Panc1 (cell line): ENCODE data around the gene WDR27. TPM values are rescaled to one million over a fixed set of nuclear protein-coding genes. Genes with fewer than 3 reads are reported as not detected.
A peak's percentile ranks its signal among the peaks of the same experiment; 100 is the strongest.

Experiments
- ATAC-seq: fragments of 200-7000 bp; cut with Tn5 transposase; 2 replicates; pipeline ENCODE4 v1.9.1; 2020; ENCODE audit warnings: mild to moderate bottlenecking, moderate library complexity
- BruUV-seq: library from RNA; stranded (reverse); fragments of 400-500 nt; replicated peaks from 2 replicates; lab custom pipeline; 2021; lab: Mats Ljungman, UMichigan
- CTCF ChIA-PET: fragments of 300-600 bp; sonication (Branson Sonifier 250); formaldehyde crosslinking; loops from one replicate; lab custom pipeline; 2022; ENCODE audit warnings: antibody characterized with exemption; lab: Charles Lee
- POLR2A ChIA-PET: fragments of 300-600 bp; sonication (Branson Sonifier 250); formaldehyde crosslinking; loops from one replicate; lab custom pipeline; 2022; ENCODE audit warnings: antibody characterized with exemption; lab: Charles Lee
- DNase-seq: peaks from one replicate; pipeline ENCODE4 v3.0.0-alpha.2; 2010; ENCODE audit warnings: low read depth, low spot score
- H3K27ac ChIP-seq: 2 replicates; pipeline ENCODE4 v1.5.1; 2011; ENCODE audit warnings: mild to moderate bottlenecking, low read length, inconsistent platforms
- H3K27me3 ChIP-seq: fragments of 200-500 bp; sonication (Bioruptor generic); 2 replicates; pipeline ENCODE4 v1.6.0; 2014; ENCODE audit warnings: low read length, inconsistent platforms; ENCODE audit not compliant: control insufficient read depth, insufficient read depth
- H3K36me3 ChIP-seq: fragments of 200-500 bp; sonication (Bioruptor generic); 2 replicates; pipeline ENCODE4 v1.5.1; 2014; ENCODE audit warnings: inconsistent platforms, mild to moderate bottlenecking, low read length, moderate library complexity; ENCODE audit not compliant: control insufficient read depth, insufficient read depth
- H3K4me1 ChIP-seq: 2 replicates; pipeline ENCODE4 v1.5.1; 2011; ENCODE audit warnings: inconsistent platforms, mild to moderate bottlenecking, low read length, moderate library complexity; ENCODE audit not compliant: control insufficient read depth, insufficient read depth
- H3K4me3 ChIP-seq, 2 experiments: 2 replicates each; pipeline ENCODE4 v1.5.1; 2011 to 2012; ENCODE audit warnings: low read depth in 2 of 2, low read length in 2 of 2, mild to moderate bottlenecking in 2 of 2, inconsistent platforms in 1 of 2, moderate library complexity in 1 of 2
- H3K9me3 ChIP-seq: fragments of 200-500 bp; sonication (Bioruptor generic); 2 replicates; pipeline ENCODE4 v1.5.1; 2014; ENCODE audit warnings: low read depth, mild to moderate bottlenecking, inconsistent platforms, low read length, moderate library complexity; ENCODE audit not compliant: control insufficient read depth, insufficient read depth
- CTCF ChIP-seq: fragments of 450-650 bp; IDR thresholded peaks from 2 replicates; pipeline ENCODE4 v1.5.1; 2017; ENCODE audit warnings: mild to moderate bottlenecking
- POLR2AphosphoS5 ChIP-seq: IDR thresholded peaks from 2 replicates; pipeline ENCODE4 v1.6.1; 2012; ENCODE audit warnings: mild to moderate bottlenecking, low read depth, low read length, moderate library complexity
- REST ChIP-seq, 2 experiments: IDR thresholded peaks; 2 replicates each; pipeline ENCODE4 v1.6.1; 2011 to 2012; ENCODE audit warnings: low read depth in 2 of 2, control low read depth in 1 of 2, low read length in 1 of 2, mild to moderate bottlenecking in 1 of 2, moderate library complexity in 1 of 2; ENCODE audit not compliant: insufficient read depth in 1 of 2
- SIN3A ChIP-seq: IDR thresholded peaks from 2 replicates; pipeline ENCODE4 v1.6.1; 2012; ENCODE audit warnings: low read depth, mild to moderate bottlenecking, low read length, moderate library complexity, borderline replicate concordance; ENCODE audit not compliant: insufficient read depth
- TCF7L2 ChIP-seq: IDR thresholded peaks from 2 replicates; pipeline ENCODE4 v1.6.1; 2011; ENCODE audit warnings: mild to moderate bottlenecking, low read depth, low read length, inconsistent platforms
- in situ Hi-C: cut with HindIII; loops from 2 replicates; pipeline ENCODE4 v1.10.0; 2016; ENCODE audit warnings: low sequenced_read_pairs, low pct_unique_long_range_greater_than_20kb
- intact Hi-C: fragments of 100-400 bp; cut with micrococcal nuclease; formaldehyde crosslinking; loops from one replicate; pipeline ENCODE4 v1.10.0; 2022; ENCODE audit not compliant: unreplicated experiment
- total RNA-seq: library from RNA; stranded (reverse); gene quantifications from one replicate; pipeline ENCODE4 v1.2.1, GENCODE V29; 2021; ENCODE audit not compliant: unreplicated experiment

Gene WDR27
- total RNA-seq, 1 experiment from 2014 or later = 56.3 TPM

- ATAC-seq = no peak
- TF ChIP-seq CTCF = no peak
- TF ChIP-seq POLR2AphosphoS5 = no peak
- no peak for TF ChIP-seq REST (IDR thresholded peaks at IDR 0.05; ENCODE audit: insufficient read depth in 1 of 2, low read depth in 2 of 2, low read length in 1 of 2)
- no peak for TF ChIP-seq SIN3A
- Histone ChIP-seq H3K27me3 (no peaks in the 10 kb centered on the region), H3K9me3 (no peaks in the 10 kb centered on the region), H3K4me3 (no peak overlapping the region), H3K27ac (no peak overlapping the region), H3K36me3 (peaks cover 17% of the 10 kb centered on the region), H3K4me1 (no peaks in the 10 kb centered on the region)
- in situ Hi-C loops = no loop called here
- no TSS peak for BruUV-seq
- DNase-seq = no peak
- ChIA-PET POLR2A (no interaction called here), CTCF (no interaction called here)
- intact Hi-C loops = no loop called here
These were observed 30.3 kb downstream of the WDR27 start for GRCh38 chr6:169671563-169671962.

- ChIA-PET POLR2A (no interaction called here), CTCF (interaction anchor here (0.6 kb wide), 2 partner anchors 277 to 938 kb away, joined by 3 to 5 read pairs; no protein-coding TSS in a partner anchor)
- BruUV-seq = no TSS peak
- in situ Hi-C loops (no loop called here), intact Hi-C loops (no loop called here)
- Histone ChIP-seq H3K9me3 (no peaks in the 10 kb centered on the region), H3K27me3 (no peaks in the 10 kb centered on the region), H3K27ac (no peak overlapping the region), H3K4me1 (no peaks in the 10 kb centered on the region), H3K36me3 (peaks cover 22% of the 10 kb centered on the region), H3K4me3 (no peak overlapping the region)
- ATAC-seq = no peak
- no peak for DNase-seq
- TF ChIP-seq SIN3A = no peak
These were observed 31.9 kb downstream of the WDR27 start for GRCh38 chr6:169669889-169670288.

- Histone ChIP-seq H3K27ac (no peak overlapping the region), H3K27me3 (no peaks in the 10 kb centered on the region), H3K36me3 (peaks cover 22% of the 10 kb centered on the region), H3K9me3 (no peaks in the 10 kb centered on the region), H3K4me1 (no peaks in the 10 kb centered on the region), H3K4me3 (no peak overlapping the region)
- CTCF ChIA-PET = interaction anchor here (0.6 kb wide), 1 partner anchor 939 kb away, joined by 3 read pairs; no protein-coding TSS in a partner anchor
- DNase-seq (no peak), ATAC-seq (no peak)
- BruUV-seq = TSS peak; percentile 39
- in situ Hi-C loops (no loop called here), intact Hi-C loops (no loop called here)
- POLR2A ChIA-PET = no interaction called here
- TF ChIP-seq REST (IDR thresholded peaks at IDR 0.05; ENCODE audit: insufficient read depth in 1 of 2, low read depth in 2 of 2, low read length in 1 of 2) (no peak), SIN3A (no peak), POLR2AphosphoS5 (no peak), CTCF (no peak), TCF7L2 (no peak)
These were observed 32.7 kb downstream of the WDR27 start for GRCh38 chr6:169669147-169669546.
